IMR-90 (cell line): ENCODE measurements around the gene RELN.

ENCODE experiments used
- BHLHE40 ChIP-seq: fragments of 150-350 bp; IDR thresholded peaks from 2 replicates; pipeline ENCODE4 v1.6.1; 2016; ENCODE audit warnings: mild to moderate bottlenecking, low read depth, low read length
- CEBPB ChIP-seq: IDR thresholded peaks from 2 replicates; pipeline ENCODE4 v1.6.1; 2012; ENCODE audit warnings: low read depth, low read length, improper control_type of control experiment
- CHD1 ChIP-seq: IDR thresholded peaks from 2 replicates; pipeline ENCODE4 v1.6.1; 2012; ENCODE audit warnings: low read depth, low read length, improper control_type of control experiment
- RFX5 ChIP-seq: IDR thresholded peaks from 2 replicates; pipeline ENCODE4 v1.8.0; 2012; ENCODE audit warnings: low read depth, mild to moderate bottlenecking, low read length, moderate library complexity
- TF ChIP-seq, protein P1 (sequence below): conservative IDR thresholded peaks from 2 replicates; pipeline ENCODE4 v1.5.1; 2012; ENCODE audit warnings: mild to moderate bottlenecking, low read depth, low read length, improper control_type of control experiment

DNA sequence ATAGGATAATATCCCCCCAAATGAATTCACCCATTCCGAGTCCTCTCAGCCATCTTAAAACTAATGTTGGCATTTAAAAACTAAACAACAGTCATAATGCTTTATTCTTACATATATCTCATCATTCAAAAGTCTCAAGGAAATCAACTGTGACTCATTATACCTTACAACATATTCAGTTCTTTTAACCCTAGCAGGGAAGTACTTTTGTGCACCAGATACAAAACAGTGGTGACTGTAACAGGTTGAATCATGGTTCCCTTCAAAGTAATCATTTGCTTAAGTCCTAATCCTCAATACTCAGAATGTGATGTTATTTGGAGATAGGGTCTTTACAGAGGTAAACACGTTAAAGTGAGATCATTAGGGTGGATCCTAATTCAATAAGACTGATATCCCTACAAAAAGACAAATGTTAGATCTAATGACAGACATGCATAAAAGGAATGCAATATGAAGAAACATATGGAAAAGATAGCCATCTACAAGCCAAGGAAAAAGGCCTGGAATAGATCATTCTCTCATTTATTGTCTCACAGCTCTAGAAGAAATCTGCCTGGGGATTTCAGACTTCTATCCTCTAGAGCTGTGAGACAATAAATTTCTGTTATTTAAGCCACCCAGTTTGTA, 42.3 kb downstream of the RELN start:
- TF ChIP-seq CHD1 (no peak), BHLHE40 (no peak), CEBPB (no peak), RFX5 (no peak)
- TF ChIP-seq, protein P1, sequence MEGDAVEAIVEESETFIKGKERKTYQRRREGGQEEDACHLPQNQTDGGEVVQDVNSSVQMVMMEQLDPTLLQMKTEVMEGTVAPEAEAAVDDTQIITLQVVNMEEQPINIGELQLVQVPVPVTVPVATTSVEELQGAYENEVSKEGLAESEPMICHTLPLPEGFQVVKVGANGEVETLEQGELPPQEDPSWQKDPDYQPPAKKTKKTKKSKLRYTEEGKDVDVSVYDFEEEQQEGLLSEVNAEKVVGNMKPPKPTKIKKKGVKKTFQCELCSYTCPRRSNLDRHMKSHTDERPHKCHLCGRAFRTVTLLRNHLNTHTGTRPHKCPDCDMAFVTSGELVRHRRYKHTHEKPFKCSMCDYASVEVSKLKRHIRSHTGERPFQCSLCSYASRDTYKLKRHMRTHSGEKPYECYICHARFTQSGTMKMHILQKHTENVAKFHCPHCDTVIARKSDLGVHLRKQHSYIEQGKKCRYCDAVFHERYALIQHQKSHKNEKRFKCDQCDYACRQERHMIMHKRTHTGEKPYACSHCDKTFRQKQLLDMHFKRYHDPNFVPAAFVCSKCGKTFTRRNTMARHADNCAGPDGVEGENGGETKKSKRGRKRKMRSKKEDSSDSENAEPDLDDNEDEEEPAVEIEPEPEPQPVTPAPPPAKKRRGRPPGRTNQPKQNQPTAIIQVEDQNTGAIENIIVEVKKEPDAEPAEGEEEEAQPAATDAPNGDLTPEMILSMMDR, result no peak
